ENCODE data around the gene PPP1CB. TPM values are rescaled to one million over a fixed set of nuclear protein-coding genes. Genes with fewer than 3 reads are reported as not detected.

PPP1CB gene
- total and polyA plus RNA-seq, 8 donors: 33.2 to 205 (median 88.1) TPM

DNA sequence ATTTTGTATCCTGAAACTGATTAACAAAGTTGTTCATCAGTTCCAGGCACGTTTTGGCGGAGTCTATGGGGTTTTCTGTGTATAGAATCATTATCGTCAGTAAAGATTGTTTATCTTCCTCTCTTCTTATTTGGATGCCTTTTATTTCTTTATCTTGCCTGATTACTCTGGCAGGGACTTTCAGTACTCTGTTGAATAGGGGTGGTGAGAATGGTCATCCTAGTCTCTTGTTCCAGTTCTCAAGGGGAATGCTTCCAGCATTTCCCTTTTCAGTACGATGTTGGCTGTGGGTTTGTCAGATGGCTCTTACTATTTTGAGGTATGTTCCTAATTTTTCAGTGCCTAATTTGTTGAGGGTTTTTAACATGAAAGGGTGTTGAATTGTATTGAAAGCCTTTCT, 45.0 kb downstream of the PPP1CB start:
- Histone ChIP-seq H3K27me3 (no peaks in the 10 kb centered on the region), H3K9me3 (no peaks in the 10 kb centered on the region), H3K36me3 (peaks cover 0 to 35% (median 15%) of the 10 kb centered on the region in 3 donors), H3K4me1 (no peaks in the 10 kb centered on the region), H3K27ac (no peak overlapping the region), H3K4me3 (no peak overlapping the region)
- no peak for FAIRE-seq
- no peak for ATAC-seq
- TF ChIP-seq, protein P1, sequence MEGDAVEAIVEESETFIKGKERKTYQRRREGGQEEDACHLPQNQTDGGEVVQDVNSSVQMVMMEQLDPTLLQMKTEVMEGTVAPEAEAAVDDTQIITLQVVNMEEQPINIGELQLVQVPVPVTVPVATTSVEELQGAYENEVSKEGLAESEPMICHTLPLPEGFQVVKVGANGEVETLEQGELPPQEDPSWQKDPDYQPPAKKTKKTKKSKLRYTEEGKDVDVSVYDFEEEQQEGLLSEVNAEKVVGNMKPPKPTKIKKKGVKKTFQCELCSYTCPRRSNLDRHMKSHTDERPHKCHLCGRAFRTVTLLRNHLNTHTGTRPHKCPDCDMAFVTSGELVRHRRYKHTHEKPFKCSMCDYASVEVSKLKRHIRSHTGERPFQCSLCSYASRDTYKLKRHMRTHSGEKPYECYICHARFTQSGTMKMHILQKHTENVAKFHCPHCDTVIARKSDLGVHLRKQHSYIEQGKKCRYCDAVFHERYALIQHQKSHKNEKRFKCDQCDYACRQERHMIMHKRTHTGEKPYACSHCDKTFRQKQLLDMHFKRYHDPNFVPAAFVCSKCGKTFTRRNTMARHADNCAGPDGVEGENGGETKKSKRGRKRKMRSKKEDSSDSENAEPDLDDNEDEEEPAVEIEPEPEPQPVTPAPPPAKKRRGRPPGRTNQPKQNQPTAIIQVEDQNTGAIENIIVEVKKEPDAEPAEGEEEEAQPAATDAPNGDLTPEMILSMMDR (IDR thresholded peaks at IDR 0.05): no peak
- intact Hi-C loops (cut with DNase I): no loop called here
- no peak for DNase-seq
- 74 to 77% methylated on average over 4 of the region's 4 CpGs for WGBS, 2 donors

- Histone ChIP-seq H3K27ac (no peak overlapping the region), H3K4me3 (no peak overlapping the region), H3K27me3 (no peaks in the 10 kb centered on the region), H3K4me1 (no peaks in the 10 kb centered on the region), H3K36me3 (peaks cover 0 to 20% (median 6%) of the 10 kb centered on the region in 3 donors), H3K9me3 (no peaks in the 10 kb centered on the region)
- 88 to 90% methylated on average over 3 of the region's 3 CpGs for WGBS, 2 donors
- ATAC-seq (no peak), FAIRE-seq (no peak), DNase-seq (no peak)
- intact Hi-C loops (cut with DNase I): no loop called here
- TF ChIP-seq, protein P1 (IDR thresholded peaks at IDR 0.05): no peak
These were observed 50.1 kb downstream of the PPP1CB start for GRCh38 chr2:28801726-28802125.

DNA sequence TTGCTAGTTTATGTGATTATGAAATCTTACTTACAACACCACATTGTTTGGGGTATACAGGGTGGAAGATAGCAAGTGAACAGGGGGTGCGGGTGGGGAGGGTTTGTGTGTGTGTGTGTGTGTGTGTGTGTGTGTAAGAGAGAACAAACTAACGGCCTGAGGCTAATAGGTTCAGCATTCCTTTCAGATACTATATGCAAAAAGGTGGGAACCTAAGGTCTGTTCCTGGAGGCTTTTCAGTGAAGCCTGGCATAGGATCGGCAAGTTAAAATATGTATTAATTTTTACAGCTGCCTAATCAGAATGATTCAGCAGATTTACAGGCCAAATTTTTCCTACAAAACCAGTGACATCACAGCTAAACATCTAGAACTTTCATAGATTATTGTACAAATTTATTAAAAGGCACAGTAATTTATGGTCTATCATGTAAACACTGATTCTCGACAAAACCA, 51.4 kb downstream of the PPP1CB start:
- H3K4me1 ChIP-seq: no peaks in the 10 kb centered on the region
- TF ChIP-seq, protein P1 (IDR thresholded peaks at IDR 0.05): no peak
- peaks cover 0 to 20% (median 6%) of the 10 kb centered on the region in 3 donors for H3K36me3 ChIP-seq
- FAIRE-seq (no peak), ATAC-seq (no peak), DNase-seq (no peak)
- intact Hi-C loops (cut with DNase I): no loop called here
- H3K4me3 ChIP-seq: no peak overlapping the region
- no peak overlapping the region for H3K27ac ChIP-seq
- no peaks in the 10 kb centered on the region for H3K9me3 ChIP-seq
- no peaks in the 10 kb centered on the region for H3K27me3 ChIP-seq
- WGBS, 2 donors: 84 to 85% methylated on average over 4 of the region's 4 CpGs

GRCh38 chr2:28809927-28810326, 58.3 kb downstream of the PPP1CB start:
- H3K4me1 ChIP-seq: peaks cover 0 to 5% (median 0%) of the 10 kb centered on the region in 3 donors
- H3K4me3 ChIP-seq: peak overlapping the region in 2 of 4 donors; percentile 32 to 50
- H3K27me3 ChIP-seq: no peaks in the 10 kb centered on the region
- ATAC-seq (peak in 1 of 4 donors; percentile 5), DNase-seq (no peak), FAIRE-seq (no peak)
- H3K36me3 ChIP-seq: no peaks in the 10 kb centered on the region
- intact Hi-C loops (cut with DNase I): no loop called here
- no peak overlapping the region for H3K27ac ChIP-seq
- TF ChIP-seq, protein P1 (IDR thresholded peaks at IDR 0.05): no peak
- WGBS, 2 donors: 77 to 81% methylated on average over 10 of the region's 10 CpGs
- no peaks in the 10 kb centered on the region for H3K9me3 ChIP-seq

DNA sequence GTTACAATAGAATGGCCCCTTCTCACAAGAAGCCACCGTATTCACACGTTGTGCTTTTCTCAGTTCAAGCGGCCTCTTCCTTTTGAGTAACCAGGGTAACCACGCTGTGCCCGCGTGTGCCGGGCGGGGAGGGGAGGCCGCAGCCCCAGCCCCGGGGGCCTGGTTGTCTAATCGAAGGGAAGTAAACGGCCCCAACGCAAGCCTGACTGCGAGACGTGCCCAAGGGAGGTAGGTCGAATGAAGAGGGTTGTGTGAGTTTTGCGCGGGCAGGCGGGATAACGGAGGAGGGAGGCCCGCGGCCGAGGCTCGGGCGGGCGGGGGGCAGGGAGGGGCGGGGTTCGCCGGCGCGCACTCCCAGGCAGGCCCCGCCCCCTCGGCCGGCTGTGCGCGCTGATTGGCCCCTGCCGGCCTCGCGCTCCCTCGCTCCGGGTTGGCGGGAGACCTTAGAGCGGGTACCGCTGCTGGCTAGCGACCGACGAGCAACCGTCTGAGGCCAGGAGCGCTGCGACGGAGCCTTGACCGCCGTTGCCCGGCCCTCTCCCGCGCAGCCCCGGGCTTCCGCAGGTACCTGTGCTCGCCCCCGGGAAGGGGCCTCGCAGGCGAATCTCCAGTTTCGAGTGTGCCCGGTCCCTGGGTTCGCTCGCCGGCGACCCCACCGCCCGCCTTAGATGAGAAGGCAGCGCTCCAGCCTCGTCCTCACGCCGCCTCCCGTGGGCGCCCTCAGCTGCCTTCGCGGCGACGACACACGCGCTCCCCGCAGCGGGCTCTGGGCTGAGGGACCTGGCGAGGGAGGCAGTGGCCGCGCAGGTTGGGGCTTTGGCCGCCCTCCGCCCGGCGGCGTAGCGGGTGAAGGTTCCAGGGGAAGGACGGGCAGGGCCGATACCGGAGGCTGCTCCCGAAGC, 59.0 kb downstream of the PPP1CB start, which contains the start of gene SPDYA:
Gene SPDYA, plus strand, starts transcription at position 451 of the 902 bp plus-strand sequence. CDS start 5,181 bp downstream, outside the sequence.
- H3K9me3 ChIP-seq: no peaks in the 10 kb centered on the region
- DNase-seq (peak; percentile 41 to 85 (median 64)), ATAC-seq (peak; percentile 81 to 98 (median 93)), FAIRE-seq (no peak)
- intact Hi-C loops (cut with DNase I): no loop called here
- peaks cover 0 to 5% (median 0%) of the 10 kb centered on the region in 3 donors for H3K4me1 ChIP-seq
- 6 to 7% methylated on average over 67 to 97 of the region's 97 CpGs for WGBS, 2 donors
- H3K36me3 ChIP-seq: no peaks in the 10 kb centered on the region
- H3K27me3 ChIP-seq: no peaks in the 10 kb centered on the region
- TF ChIP-seq, protein P1 (IDR thresholded peaks at IDR 0.05): no peak
- H3K4me3 ChIP-seq: peak within 1 kb of the TSS in 3 of 4 donors; percentile 32 to 50 (median 33)
- no peak within 1 kb of the TSS for H3K27ac ChIP-seq
